Activated naive CD8-positive, alpha-beta T cell (primary cell): ENCODE results near the gene DDAH1.

Experiments
- H3K27ac Mint-ChIP-seq: one replicate; pipeline ENCODE4 v1.8.0; 2021; ENCODE audit warnings: mixed read lengths
- H3K27me3 Mint-ChIP-seq: one replicate; pipeline ENCODE4 v1.8.0; 2021; ENCODE audit warnings: mixed read lengths
- H3K36me3 Mint-ChIP-seq: one replicate; pipeline ENCODE4 v1.8.0; 2021; ENCODE audit warnings: mixed read lengths
- H3K4me1 Mint-ChIP-seq: one replicate; pipeline ENCODE4 v1.8.0; 2021; ENCODE audit warnings: low read depth, mixed read lengths
- H3K4me3 Mint-ChIP-seq: one replicate; pipeline ENCODE4 v1.8.0; 2021; ENCODE audit warnings: mild to moderate bottlenecking, mixed read lengths
- H3K9me3 Mint-ChIP-seq: one replicate; pipeline ENCODE4 v1.8.0; 2021; ENCODE audit warnings: low read depth, mixed read lengths

The DDAH1 gene

DNA sequence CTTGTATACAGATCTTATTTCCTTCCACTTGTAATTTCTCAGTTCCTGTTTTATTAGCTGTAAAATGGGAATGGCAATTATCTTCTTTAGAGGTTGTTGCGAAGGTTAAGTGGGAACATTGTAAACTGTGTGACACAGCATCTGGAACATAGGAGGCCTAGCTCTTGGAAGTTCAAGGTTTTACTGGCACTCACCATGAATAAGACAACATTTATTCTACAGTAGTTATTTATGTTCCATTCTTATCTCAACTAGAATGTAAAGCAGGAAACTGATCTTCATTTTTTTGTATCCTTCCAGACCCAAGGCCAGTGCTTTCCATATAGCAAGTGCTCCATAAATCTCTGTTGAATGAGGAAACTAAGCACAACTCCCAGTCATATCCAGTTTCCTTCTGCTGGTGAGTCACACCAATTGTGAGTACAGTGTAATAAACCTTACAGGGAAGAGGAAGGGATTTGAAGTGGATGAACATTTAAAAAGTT, 189.9 kb downstream of the DDAH1 start:
- no peaks in the 10 kb centered on the region for H3K27me3 Mint-ChIP-seq
- no peaks in the 10 kb centered on the region for H3K9me3 Mint-ChIP-seq
- H3K4me3 Mint-ChIP-seq: peak overlapping the region; percentile 92
- H3K4me1 Mint-ChIP-seq: peaks cover 64% of the 10 kb centered on the region
- peak overlapping the region; percentile 97 for H3K27ac Mint-ChIP-seq
- peaks cover 7% of the 10 kb centered on the region for H3K36me3 Mint-ChIP-seq

DNA sequence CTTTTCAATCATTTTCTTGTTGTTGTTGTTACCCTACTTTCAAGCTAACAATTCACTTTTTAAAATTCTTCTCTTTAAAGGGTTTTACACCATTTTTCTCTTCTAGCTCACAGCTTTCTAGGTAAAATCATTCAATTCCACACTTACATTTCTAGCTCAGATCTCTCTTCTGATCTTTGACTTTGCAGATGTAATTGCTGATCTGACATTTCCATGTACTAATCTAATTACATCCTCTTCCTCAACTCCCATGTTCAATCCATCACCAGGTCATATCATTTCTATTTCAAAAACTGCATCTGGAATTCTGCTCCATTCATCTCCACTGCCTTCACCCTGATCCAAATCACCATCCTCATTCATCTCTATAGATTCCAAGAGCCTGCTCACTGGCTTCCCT, 191.6 kb downstream of the DDAH1 start:
- H3K4me1 Mint-ChIP-seq: peaks cover 65% of the 10 kb centered on the region
- H3K9me3 Mint-ChIP-seq: no peaks in the 10 kb centered on the region
- peak overlapping the region; percentile 97 for H3K27ac Mint-ChIP-seq
- H3K4me3 Mint-ChIP-seq: peak overlapping the region; percentile 92
- peaks cover 10% of the 10 kb centered on the region for H3K36me3 Mint-ChIP-seq
- no peaks in the 10 kb centered on the region for H3K27me3 Mint-ChIP-seq

- H3K36me3 Mint-ChIP-seq: peaks cover 11% of the 10 kb centered on the region
- no peak overlapping the region for H3K4me3 Mint-ChIP-seq
- peak overlapping the region; percentile 41 for H3K27ac Mint-ChIP-seq
- H3K4me1 Mint-ChIP-seq: peaks cover 45% of the 10 kb centered on the region
- no peaks in the 10 kb centered on the region for H3K27me3 Mint-ChIP-seq
- no peaks in the 10 kb centered on the region for H3K9me3 Mint-ChIP-seq
Measured at GRCh38 chr1:85268801-85269585, 196.0 kb downstream of the DDAH1 start.
